Progenitor cell of endocrine pancreas (in vitro differentiated cells): ENCODE data around the gene BRD4. TPM values are rescaled to one million over a fixed set of nuclear protein-coding genes. Genes with fewer than 3 reads are reported as not detected.

Source experiments
- DNase-seq: peaks from one replicate; pipeline ENCODE4 v3.0.0; 2021; ENCODE audit warnings: low spot score; ENCODE audit not compliant: unreplicated experiment
- H3K27ac Mint-ChIP-seq: 2 replicates; pipeline ENCODE4 v1.8.0; 2021; ENCODE audit warnings: mild to moderate bottlenecking, moderate library complexity, mixed read lengths
- H3K27me3 Mint-ChIP-seq: 2 replicates; pipeline ENCODE4 v1.8.0; 2021; ENCODE audit warnings: mixed read lengths
- H3K36me3 Mint-ChIP-seq: 2 replicates; pipeline ENCODE4 v1.8.0; 2022; ENCODE audit warnings: mixed read lengths; ENCODE audit not compliant: insufficient read depth
- H3K4me1 Mint-ChIP-seq: 2 replicates; pipeline ENCODE4 v1.8.0; 2021; ENCODE audit warnings: low read depth, mixed read lengths
- H3K4me3 Mint-ChIP-seq: 2 replicates; pipeline ENCODE4 v1.8.0; 2021; ENCODE audit warnings: low read depth, mild to moderate bottlenecking, moderate library complexity, mixed read lengths
- H3K9me3 Mint-ChIP-seq: 2 replicates; pipeline ENCODE4 v1.8.0; 2021; ENCODE audit warnings: low read depth, mixed read lengths
- total RNA-seq: library from RNA; stranded (reverse); gene quantifications from 2 replicates; pipeline ENCODE4 v1.2.1, GENCODE V29; 2021
- TF ChIP-seq, protein P1 (sequence below): fragments of 200-600 bp; sonication (generic); IDR thresholded peaks from one replicate; pipeline ENCODE4 v1.5.0; 2021; ENCODE audit warnings: antibody characterized with exemption, mild to moderate bottlenecking; ENCODE audit not compliant: unreplicated experiment

Gene BRD4
- total RNA-seq, 1 donor from 2014 or later = 144 TPM

DNA sequence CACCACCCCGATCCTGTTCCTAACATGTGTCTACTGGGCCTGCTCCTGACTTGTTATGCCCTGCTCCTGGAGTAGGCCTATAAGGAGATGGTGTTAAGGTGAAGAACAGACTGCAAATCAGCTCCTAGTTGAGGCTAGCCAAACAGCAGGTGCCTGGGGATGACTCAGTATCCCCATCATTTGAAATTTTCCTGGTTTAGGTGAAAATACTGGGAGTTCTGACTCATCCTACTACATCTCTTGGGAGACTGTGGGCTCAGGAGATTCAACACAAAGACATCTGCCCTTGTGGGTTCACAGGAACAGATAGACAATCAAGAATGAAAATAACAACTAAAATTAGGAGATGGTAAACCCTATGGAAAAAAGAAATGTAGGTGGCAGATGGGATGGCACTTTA is 41.2 kb downstream of the BRD4 start:
- Mint-ChIP-seq H3K4me3 (no peak overlapping the region), H3K9me3 (no peaks in the 10 kb centered on the region), H3K27me3 (no peaks in the 10 kb centered on the region), H3K4me1 (peaks cover 21% of the 10 kb centered on the region), H3K27ac (peak overlapping the region; percentile 67), H3K36me3 (no peaks in the 10 kb centered on the region)
- TF ChIP-seq, protein P1, sequence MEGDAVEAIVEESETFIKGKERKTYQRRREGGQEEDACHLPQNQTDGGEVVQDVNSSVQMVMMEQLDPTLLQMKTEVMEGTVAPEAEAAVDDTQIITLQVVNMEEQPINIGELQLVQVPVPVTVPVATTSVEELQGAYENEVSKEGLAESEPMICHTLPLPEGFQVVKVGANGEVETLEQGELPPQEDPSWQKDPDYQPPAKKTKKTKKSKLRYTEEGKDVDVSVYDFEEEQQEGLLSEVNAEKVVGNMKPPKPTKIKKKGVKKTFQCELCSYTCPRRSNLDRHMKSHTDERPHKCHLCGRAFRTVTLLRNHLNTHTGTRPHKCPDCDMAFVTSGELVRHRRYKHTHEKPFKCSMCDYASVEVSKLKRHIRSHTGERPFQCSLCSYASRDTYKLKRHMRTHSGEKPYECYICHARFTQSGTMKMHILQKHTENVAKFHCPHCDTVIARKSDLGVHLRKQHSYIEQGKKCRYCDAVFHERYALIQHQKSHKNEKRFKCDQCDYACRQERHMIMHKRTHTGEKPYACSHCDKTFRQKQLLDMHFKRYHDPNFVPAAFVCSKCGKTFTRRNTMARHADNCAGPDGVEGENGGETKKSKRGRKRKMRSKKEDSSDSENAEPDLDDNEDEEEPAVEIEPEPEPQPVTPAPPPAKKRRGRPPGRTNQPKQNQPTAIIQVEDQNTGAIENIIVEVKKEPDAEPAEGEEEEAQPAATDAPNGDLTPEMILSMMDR = no peak
- DNase-seq = no peak

DNA sequence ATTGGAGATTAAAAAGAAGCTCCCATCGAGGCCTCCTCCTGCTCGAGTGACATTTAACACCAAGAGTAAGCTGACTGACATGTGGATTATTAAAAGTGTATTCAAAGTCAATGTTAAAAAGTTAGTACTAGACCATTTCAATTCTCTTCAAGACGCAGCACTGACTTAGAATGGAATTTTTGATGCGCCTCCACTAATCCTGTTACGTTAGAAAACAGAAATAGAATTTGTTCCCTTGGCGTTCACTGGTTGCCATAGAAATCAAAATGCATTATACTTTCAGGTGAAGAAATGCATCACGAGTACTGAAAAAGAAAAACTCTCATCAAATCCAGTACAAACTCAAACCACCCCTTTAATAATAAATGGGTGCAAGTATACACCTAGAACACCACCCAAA is 42.2 kb downstream of the BRD4 start:
- no peaks in the 10 kb centered on the region for H3K9me3 Mint-ChIP-seq
- H3K4me3 Mint-ChIP-seq = no peak overlapping the region
- TF ChIP-seq, protein P1 = no peak
- DNase-seq = no peak
- H3K27ac Mint-ChIP-seq = peak overlapping the region; percentile 53
- no peaks in the 10 kb centered on the region for H3K27me3 Mint-ChIP-seq
- peaks cover 23% of the 10 kb centered on the region for H3K4me1 Mint-ChIP-seq
- H3K36me3 Mint-ChIP-seq = no peaks in the 10 kb centered on the region

DNA sequence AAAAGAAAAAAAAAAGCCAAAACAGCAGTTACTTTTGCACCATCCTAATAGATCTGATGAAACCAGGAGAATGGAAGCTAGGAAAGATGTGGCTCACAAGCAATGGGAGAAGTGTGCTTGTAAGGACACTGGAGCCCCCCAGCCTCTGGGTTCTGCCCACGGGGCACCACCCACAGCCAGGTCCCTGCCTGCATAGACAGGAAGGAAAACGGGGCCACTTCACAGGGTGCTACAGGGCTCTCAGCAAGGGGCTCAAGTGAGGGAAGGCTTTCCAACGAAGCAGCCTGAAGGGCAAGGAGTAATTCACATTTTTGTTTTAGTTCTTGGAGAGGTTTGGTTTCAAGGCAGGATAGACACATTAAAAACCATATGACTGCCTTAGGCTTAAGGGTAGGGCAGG is 42.7 kb downstream of the BRD4 start:
- peaks cover 28% of the 10 kb centered on the region for H3K4me1 Mint-ChIP-seq
- TF ChIP-seq, protein P1 = no peak
- no peaks in the 10 kb centered on the region for H3K27me3 Mint-ChIP-seq
- H3K9me3 Mint-ChIP-seq = no peaks in the 10 kb centered on the region
- no peak overlapping the region for H3K4me3 Mint-ChIP-seq
- no peak for DNase-seq
- no peak overlapping the region for H3K27ac Mint-ChIP-seq
- no peaks in the 10 kb centered on the region for H3K36me3 Mint-ChIP-seq

DNA sequence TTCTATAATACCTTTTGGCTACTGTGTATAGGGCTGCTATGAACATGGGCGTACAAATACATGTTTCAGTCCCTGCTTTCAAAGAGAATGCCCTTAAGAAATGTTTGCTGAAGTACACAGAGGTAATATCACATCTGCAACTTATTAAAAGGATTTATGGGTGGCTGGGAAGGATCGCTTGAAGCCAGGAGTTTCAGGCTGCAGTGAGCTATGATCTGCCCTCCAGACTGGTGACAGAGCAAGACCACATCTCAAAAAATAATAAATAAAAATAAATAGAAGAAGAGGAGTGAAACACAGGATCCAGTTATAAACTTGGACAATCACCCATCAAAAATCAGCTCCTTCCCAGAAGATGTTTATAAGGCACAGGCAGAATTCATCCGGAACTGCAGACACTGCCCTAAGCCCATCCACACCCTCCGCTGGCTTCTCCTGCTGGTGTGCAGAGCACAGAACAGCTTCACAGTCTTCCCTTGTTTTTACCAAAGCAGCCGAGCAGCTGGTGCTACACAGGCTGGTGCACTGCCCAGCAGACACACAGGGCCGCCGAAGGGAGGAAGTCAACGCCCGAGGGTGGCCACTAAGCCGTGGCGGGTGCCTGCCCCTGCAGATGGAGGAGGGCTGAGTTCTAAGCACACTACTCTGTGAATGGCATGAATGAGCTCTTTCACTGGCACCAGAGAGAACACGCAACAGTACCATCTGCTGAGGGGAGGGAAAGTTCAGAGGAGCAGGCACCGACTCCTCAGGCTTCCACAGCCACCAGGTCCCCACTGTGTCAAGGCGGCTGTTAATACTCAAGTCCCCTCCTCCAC is 44.0 kb downstream of the BRD4 start:
- Mint-ChIP-seq H3K27ac (peak overlapping the region; percentile 80), H3K27me3 (no peaks in the 10 kb centered on the region), H3K4me1 (peaks cover 41% of the 10 kb centered on the region), H3K4me3 (no peak overlapping the region), H3K9me3 (no peaks in the 10 kb centered on the region), H3K36me3 (no peaks in the 10 kb centered on the region)
- TF ChIP-seq, protein P1 = no peak
- no peak for DNase-seq

DNA sequence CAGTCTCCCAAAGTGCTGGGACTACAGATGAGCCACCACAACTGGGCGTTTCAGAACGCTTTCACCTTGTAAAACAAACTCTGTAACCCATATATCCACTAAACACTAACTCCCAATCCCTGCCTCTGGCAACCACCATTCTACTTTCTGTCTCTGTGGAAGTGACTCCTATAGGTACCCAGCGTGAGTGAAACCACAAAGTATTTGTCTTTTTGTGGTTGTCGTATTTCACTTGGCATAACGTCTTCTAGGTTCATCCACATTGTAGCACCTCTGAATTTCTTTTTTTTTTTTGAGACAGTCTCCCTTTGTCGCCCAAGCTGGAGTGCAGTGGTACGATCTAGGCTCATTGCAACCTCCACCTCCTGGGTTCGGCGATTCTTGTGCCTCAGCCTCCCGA is 44.8 kb downstream of the BRD4 start:
- TF ChIP-seq, protein P1 = no peak
- Mint-ChIP-seq H3K4me1 (peaks cover 46% of the 10 kb centered on the region), H3K27ac (peak overlapping the region; percentile 14), H3K9me3 (no peaks in the 10 kb centered on the region), H3K4me3 (no peak overlapping the region), H3K27me3 (no peaks in the 10 kb centered on the region), H3K36me3 (no peaks in the 10 kb centered on the region)
- no peak for DNase-seq
